Stimulated activated CD8-positive, alpha-beta memory T cell treated with anti-CD3 and anti-CD28 coated beads, Interleukin-15, amount 100 ng/mL, for 24 hours (primary cell): ENCODE measurements around the gene GAGE12J.
"Not testable (repeated sequence)": the region's sequence is repeated elsewhere in the genome, so short reads cannot be mapped to it uniquely, and the experiment has no call there.

Experiments used
- DNase-seq: peaks from one replicate; pipeline ENCODE4 v3.0.0-alpha.2; 2020; ENCODE audit warnings: low read depth

Gene GAGE12J, protein sequence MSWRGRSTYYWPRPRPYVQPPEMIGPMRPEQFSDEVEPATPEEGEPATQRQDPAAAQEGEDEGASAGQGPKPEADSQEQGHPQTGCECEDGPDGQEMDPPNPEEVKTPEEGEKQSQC

DNA sequence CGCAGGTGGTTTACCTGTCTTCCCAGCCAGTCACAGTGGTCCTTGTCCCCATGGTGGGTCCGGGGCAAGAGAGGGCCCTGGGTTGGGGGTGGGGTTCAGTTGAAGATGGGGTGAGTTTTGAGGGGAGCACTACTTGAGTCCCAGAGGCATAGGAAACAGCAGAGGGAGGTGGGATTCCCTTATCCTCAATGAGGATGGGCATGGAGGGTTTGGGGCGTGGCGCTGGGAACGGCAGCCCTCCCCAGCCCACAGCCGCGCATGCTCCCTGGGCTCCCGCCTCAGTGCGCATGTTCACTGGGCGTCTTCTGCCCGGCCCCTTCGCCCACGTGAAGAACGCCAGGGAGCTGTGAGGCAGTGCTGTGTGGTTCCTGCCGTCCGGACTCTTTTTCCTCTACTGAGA lies at the start of gene GAGE12J:
GAGE12J (plus strand) TSS at position 301 of the 400 bp plus-strand sequence. CDS start 1,157 bp downstream, outside the sequence.
- DNase-seq = not testable (repeated sequence)

GRCh38 chrX:49272421-49272820 lies 49.4 kb upstream of the GAGE12J start:
- no peak for DNase-seq

GRCh38 chrX:49273181-49273727 lies 48.6 kb upstream of the GAGE12J start:
- DNase-seq = no peak

DNA sequence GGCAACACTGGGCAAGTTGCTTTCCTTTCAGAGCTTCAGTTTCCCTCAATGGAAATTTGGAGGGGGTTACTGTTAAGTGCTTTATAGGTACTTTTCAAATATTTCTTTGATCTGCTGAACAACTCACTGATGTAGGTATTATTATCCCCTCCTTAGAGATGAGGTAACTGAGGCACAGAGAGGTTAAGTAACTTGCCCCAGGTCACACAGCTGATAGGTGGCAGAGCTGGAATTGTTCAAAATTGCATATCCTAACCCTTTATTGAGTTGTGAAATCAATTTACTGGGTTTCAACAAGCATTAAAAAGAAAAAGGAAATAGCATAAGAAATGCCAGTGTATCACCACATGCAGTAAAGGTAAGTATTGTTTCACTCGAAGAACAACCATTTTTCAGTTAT lies 45.6 kb upstream of the GAGE12J start:
- no peak for DNase-seq

- no peak for DNase-seq
Observed at GRCh38 chrX:49276671-49277534, 44.9 kb upstream of the GAGE12J start.

DNA sequence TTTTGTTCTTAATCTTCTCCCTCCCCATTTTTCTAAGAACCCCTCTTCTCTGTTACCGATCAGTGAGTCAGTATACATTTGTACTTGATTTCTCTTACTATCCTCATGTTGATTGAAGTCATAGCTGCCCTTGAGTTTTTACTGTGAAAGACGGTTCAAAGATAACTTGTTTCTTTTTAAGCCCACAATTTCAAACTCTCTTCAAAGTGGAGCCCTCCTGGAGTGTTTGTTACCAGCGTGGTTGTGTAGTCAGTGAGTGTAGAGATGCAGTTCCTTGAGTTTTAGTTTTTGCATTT lies 44.4 kb upstream of the GAGE12J start:
- DNase-seq = no peak

DNA sequence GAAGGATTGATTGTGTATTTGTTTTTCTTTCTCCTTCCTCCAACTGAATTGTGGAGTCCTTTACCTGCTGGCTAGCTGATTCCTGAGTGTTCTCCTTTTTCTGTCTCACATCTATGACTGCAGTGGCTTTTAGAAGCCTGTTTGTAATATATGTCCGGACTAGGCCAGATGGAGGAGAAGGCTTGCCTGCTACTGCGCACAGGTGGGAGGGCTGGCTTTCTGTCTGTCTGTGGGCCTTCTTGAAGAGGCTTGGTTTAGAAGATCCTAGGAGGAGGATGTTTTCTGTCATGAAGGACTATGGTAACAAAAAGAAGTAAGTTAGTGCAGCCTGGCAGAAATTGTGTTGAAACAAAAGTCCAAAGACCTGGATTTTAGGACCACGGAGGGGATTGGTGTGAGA lies 43.8 kb upstream of the GAGE12J start:
- no peak for DNase-seq

DNA sequence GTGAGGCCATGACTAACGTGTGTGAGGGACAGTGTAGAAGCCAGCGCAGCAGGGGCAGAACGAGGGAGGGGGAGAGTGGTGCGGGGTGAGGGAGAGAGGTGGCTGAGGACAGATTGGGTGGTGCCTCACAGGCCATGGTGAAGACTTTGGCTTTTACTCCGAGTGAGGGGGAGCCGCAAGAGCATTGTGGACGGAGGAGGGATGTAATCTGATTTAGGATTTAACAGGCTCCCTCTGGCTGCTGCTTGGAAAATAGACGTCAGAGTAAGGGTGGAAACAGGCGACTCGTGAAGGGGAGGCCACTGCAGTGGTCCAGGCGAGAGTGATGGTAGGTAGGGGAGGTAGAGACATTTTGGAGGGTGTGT lies 39.2 kb upstream of the GAGE12J start:
- DNase-seq = no peak

GRCh38 chrX:49284212-49284611 lies 37.6 kb upstream of the GAGE12J start:
- DNase-seq = no peak

- DNase-seq = no peak
Observed at GRCh38 chrX:49286136-49286535, 35.7 kb upstream of the GAGE12J start.

GRCh38 chrX:49286581-49286980 lies 35.3 kb upstream of the GAGE12J start:
- no peak for DNase-seq

- DNase-seq = no peak
Observed at GRCh38 chrX:49287665-49288064, 34.2 kb upstream of the GAGE12J start.

- DNase-seq = no peak
Observed at GRCh38 chrX:49290215-49290614, 31.6 kb upstream of the GAGE12J start.

DNA sequence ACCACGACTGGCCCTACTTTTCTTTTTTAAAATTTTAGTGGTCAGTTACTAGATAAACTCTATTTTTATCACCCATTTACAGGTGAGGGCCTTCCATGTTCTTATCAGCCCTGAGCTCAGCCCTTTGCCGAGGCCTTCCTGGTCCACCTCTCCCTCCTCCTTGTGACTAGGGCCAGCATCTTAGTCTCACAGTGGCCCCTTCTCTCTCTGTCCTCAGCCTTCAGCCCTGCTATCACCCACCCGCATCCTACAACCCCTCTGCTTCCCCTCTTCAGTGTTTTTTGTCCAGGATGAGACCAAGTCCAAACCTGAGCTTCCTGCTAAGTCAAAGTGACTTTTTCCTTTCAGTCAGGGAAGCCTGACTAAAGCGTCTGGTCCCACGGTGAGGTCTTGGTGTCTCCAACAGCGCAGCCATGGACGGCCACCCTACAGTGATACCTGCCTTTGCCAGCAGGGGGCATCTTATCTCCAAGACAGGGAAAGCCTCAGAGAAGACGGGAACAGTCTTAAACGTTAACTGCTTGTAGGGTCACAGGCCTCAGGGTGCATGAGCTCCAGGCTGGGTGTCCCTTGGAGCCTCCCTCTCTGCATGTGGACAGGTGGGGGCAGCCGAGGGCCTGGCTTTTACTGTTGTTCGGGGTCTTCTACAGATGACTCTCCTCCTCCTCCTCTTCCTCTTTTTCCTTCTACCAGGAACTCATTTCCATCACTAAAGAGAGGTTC lies 30.1 kb upstream of the GAGE12J start:
- peak; percentile 42 for DNase-seq

DNA sequence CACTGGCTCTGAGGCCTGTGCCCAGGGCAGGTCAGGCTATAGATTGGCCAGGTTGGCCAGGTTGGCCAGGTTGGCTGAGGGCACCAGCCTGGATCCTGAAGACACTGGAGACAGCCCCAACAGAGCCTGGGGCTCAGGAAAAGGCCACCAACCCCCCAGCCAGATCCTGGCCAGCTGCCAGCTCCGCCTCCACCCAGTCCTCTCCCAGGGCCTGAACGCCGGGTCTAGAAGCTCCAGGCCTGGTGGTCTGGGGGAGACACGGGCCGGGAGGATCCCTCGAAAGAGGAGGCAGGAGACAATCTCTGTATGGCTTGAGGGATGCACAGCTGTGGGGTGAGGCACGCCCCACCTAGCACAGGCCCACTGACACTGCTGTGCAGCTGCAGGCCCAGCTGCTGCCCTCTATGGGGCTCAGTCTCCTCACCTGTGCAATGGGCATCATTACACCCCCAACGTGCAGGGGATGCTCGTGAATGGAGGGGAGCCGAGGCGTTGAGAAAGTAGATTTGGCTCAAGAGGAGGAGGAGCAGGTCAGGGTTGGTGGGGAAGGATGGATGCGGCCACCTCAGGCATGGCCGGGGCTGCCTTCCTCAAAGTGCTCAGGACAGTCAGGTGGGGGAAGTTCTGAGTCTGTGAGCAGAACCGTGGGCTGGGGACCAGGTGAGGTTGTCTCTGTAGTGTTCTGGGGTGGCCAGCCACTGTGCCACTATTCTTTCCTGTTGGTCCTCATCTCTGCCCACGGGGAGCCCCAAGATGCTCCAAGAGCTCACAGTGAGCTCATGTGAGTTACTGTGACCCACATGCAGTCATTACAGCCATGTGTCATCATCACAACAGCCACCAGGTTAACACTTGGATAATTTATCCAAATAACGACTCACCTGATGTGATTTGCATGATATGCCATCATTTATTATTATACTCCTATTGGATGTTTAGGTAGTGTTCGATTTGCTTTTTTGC lies 29.2 kb upstream of the GAGE12J start:
- no peak for DNase-seq

GRCh38 chrX:49299293-49299692 lies 22.5 kb upstream of the GAGE12J start:
- not testable (repeated sequence) for DNase-seq

GRCh38 chrX:49300703-49301102 lies 21.1 kb upstream of the GAGE12J start:
- no peak for DNase-seq

GRCh38 chrX:49303346-49303745 lies 18.5 kb upstream of the GAGE12J start, which contains the start of gene GAGE10:
GAGE10 (plus strand) TSS chrX:49303646; CDS start chrX:49304860, 1,214 bp downstream.
- no peak for DNase-seq

- DNase-seq = not testable (repeated sequence)
Observed at GRCh38 chrX:49307775-49308174, 14.1 kb upstream of the GAGE12J start.

DNA sequence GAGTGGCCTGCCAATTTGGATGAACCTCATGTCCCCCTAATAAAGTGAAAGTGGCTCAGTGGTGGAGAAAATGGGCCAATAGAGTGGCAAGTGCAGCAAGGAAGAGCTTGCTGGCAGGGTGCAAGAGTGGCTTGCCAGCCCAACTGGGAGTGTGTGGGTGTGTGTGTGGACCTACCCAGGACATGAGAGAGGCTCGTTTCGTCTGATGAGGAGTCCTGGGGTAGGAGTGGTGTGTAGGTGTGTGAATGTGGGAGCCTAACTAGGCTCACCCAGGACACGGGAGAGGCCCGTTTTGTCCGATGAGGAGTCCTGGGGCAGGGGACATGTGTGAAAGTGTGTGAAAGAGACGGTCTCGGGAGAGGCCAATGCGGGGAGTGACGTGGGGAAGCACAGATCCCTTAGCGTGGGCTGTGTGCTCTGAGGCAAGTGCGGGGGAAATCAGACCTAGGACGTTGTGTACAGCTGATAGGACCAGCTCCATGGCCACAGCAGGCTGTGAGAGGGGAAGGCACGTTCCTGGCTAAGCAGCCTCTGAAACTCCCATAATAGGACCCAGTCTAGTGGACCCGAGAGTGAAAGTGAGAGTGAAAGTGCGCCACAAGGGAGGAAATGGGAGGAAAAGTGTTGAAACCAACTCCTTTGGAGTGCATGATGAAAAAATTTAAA lies 13.1 kb upstream of the GAGE12J start:
- DNase-seq = no peak

DNA sequence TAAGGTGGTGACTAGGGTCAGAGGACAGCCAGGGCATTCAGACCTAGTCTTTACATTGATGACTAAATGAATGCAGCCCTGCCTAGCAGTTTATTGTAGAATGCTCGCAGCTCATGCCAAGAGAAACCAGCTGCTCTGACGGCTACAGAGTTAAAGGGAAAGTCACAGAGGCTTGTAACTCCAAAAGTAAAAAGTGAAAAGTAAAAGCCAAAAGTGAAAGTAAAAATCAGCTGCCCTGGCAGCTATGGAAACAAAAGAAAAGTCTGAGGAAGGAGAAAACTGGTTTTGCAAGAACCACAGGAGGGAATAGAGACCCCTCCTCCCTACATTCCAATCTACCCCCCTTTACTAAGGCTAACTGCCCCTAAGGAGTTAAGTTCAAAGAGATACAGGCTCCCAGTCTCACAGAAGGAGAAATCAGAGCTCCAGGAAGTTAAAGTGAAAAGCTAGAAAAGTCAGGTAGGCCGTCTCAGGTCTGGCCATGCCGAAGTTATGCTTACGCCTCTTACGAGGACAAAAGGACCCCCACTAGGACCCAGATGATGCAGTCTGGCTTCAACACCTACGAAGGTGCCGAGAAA lies 12.3 kb upstream of the GAGE12J start:
- DNase-seq = no peak
